Measurements from ENCODE around the gene TAF6L.
"Not testable (repeated sequence)": the region's sequence is repeated elsewhere in the genome, so short reads cannot be mapped to it uniquely, and the experiment has no call there.

Gene TAF6L, protein sequence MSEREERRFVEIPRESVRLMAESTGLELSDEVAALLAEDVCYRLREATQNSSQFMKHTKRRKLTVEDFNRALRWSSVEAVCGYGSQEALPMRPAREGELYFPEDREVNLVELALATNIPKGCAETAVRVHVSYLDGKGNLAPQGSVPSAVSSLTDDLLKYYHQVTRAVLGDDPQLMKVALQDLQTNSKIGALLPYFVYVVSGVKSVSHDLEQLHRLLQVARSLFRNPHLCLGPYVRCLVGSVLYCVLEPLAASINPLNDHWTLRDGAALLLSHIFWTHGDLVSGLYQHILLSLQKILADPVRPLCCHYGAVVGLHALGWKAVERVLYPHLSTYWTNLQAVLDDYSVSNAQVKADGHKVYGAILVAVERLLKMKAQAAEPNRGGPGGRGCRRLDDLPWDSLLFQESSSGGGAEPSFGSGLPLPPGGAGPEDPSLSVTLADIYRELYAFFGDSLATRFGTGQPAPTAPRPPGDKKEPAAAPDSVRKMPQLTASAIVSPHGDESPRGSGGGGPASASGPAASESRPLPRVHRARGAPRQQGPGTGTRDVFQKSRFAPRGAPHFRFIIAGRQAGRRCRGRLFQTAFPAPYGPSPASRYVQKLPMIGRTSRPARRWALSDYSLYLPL

GRCh38 chr11:62771144-62772021 lies at the start of gene TAF6L:
TSS of gene TAF6L (plus strand) at chr11:62771396. CDS start at chr11:62775784, 4,388 bp downstream.
- peak; percentile 90 for DNase-seq

- peak; percentile 31 for DNase-seq
Observed at GRCh38 chr11:62721994-62722393, 49.2 kb upstream of the TAF6L start.

DNA sequence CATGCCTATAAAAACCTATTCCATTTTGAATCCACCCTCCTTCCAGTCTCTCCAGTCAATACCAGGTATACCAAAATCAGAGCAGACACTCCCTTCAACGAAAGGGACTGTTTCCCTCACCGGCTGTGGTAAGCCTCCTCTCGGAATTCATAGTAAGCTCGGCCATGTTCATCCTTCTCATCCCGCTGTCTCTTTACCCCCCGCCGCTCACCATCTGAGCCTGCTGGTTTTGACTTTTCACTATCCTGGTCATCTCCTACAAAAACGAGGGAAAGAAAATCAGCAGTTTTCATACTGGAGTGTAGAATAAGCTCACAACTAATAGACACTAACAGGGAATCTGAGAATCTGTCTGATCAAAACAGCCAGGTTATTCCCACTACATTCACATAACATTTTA lies 47.0 kb upstream of the TAF6L start:
- DNase-seq, result no peak

DNA sequence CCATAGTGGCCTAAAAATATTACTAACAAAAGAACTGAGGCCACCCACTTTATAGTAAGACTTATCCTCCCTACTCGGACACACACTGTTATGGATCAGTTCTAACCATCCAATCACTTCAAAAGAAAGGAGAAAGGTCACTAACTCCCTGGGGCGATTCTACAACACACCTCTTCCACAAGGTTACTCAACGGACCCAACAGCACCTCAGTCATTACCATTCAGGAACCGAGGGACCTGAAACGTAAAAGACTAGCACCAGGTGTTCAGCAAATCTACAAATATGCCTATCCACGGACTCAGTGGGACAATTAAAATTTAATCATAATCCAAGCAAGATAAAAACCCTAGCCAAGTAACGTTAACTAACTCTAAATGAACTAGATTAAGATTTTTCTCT lies 45.5 kb upstream of the TAF6L start:
- peak; percentile 24 for DNase-seq

DNA sequence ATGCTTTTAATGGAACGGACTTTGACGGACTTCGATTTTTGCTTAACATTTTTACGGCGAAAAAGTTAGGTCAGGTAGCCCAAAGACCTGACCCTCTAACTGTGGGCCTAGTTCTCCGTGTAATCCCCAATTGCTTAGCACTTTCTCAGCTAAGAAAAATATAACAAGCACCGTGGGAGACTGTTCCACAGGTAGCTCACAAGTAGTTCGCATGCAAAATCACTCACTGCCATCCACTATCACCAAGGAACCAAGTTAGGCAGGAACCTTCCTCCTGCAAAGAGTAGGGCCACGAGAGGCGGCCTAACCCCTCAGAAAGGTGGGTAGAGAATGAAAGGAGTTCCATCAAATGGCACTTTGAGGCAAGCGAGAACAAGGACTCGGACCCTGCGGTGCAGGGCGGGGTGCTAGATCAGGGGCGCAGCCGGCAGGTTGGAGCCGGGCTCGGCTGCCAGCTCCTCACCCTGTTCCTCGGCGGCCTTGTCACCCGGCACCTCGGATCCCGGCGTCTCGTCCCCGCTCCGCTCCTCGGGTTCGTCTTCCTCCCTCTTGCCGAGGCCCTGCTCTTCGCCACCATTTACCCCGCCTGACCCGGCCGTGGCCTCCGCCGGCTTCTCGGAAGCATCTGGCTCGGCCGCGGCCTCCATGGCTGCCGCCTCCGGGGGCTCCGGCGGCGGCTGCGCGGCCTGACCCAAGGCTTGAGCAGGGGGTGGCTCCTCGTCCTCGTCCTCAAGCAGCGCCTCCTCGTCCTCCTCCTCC lies 44.9 kb upstream of the TAF6L start:
- no peak for DNase-seq

GRCh38 chr11:62726915-62727164 lies 44.4 kb upstream of the TAF6L start:
- no peak for DNase-seq

DNA sequence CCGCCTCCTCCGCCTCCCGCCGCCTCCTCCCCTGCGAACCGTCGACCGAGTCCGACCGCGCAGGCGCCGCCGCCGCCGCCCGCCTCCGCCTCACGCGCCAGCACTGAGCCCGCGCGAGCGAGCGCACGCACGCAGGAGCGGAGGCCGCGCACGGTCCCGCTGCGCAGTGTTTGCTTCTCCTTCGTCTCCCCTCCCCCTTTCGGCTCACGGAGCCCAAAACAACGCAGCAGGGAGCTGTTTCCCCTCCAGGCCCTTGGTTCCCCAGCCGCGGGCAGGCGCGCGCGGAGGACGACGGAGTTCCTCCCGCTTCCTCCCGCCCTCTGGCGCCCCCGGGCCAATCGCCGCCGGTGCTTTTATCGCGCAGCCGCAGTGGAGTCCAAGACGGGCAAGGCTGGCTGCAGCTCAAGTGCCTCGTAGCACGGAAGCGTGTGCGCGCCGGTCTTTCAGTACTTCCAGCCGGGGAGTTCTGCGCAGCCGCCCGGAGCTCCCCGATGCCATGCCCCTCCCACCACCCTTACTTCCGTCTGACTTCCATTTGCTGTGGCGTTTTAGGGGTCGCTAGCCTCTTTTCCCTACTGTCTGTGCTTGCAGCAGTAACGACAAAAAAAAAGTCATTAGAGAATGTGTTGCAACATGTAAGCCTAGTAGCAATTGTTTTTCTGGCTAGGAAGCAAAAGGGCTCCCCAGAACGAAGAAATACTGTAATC lies 43.9 kb upstream of the TAF6L start, which contains the start of gene HNRNPUL2:
TSS of gene HNRNPUL2 (minus strand) at position 293 of the 707 bp plus-strand sequence. CDS start 301 bp downstream, outside the sequence.
- peak; percentile 95 for DNase-seq

DNA sequence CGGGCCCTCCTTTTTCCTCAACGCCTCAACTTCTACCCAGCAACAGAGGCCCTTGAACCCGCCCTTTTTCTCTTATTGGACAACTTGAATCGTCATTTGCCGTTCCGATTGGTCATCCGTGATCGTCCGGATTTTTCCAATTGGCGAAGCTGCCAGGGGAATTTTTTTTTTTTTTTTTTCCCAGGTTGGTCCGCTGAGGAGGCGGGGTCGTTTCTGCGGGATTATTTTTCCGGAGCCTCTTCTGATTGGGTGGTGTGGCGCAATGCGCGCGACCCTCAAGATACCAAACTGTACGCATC lies 43.4 kb upstream of the TAF6L start:
- DNase-seq, result peak; percentile 92

DNA sequence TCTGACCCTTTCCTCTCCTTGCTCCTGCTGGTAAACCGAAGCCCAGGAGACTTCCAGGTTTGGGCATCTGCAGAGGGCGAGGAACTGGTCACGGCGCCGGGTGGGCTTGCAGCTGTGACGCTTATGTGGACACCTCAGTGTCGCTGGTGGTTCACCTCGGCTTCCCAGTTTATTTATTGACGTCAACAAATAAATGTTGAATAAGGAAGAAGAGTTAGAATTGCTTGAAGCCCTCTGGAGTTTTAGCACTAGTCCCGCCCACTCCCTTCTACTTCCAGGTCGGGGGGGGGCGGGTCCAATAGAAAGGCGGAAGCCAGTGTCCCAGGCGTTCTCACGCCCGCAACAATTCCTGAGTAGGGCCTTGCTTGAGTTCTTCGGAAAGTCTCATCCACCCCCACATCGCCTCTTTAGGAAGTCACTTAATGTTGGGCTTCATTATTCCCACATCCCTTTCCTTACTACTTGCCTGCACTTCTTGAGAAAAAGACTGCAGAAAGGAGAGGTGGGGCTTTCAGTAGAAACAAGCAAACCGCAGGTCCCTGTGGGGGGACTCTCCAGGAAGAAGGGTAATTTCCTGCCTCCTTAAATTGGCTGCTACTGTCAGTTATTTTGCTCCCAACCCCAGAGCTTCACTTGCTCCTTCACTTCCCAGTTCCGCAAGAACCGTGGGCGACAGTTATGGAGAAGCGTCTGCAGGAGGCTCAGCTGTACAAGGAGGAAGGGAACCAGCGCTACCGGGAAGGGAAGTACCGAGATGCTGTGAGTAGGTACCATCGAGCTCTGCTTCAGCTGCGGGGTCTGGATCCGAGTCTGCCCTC lies 42.8 kb upstream of the TAF6L start, which contains the start of gene TTC9C:
TSS of gene TTC9C (plus strand) at position 316 of the 818 bp plus-strand sequence. CDS start at position 679, 363 bp downstream.
- DNase-seq, result peak; percentile 83

- not testable (repeated sequence) for DNase-seq
Observed at GRCh38 chr11:62730076-62730475, 41.1 kb upstream of the TAF6L start.

DNA sequence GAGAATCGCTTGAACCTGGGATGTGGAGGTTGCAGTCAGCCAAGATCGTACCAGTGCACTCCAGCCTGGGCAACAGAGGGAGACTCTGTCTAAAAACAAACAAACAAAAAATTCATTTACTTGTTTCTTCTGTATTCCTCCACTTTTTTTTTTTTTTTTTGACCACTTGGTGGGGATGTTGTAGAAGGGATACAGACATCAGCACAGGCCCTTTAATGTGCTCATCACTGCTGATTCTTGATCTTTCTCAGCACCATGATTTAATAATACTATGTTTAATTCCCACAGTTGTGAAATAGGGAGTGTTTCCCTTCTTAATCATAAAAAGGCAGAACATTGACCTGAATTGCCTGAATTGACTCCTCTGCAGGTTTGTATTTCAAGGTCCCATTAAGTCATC lies 38.4 kb upstream of the TAF6L start:
- no peak for DNase-seq

DNA sequence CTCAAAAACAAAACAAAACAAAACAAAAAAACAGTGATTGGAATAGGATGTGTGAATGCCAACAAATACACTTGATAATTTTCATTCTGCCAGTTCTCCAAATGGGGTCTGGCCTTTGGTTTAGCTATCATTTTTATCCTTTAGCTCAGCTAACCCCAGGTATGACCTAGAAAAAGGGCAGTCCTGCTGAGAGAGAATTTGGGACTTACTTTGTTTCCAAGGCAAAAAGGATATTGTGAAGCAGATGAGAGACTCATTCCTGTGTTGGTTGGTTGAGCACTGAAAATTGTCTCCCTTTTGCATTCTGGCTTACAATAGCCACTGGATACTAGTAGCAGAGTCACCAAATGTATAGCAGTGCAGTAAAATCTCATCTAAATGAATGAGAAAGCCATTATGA lies 34.0 kb upstream of the TAF6L start:
- no peak for DNase-seq

- DNase-seq, result no peak
Observed at GRCh38 chr11:62747475-62748160, 23.6 kb upstream of the TAF6L start.

DNA sequence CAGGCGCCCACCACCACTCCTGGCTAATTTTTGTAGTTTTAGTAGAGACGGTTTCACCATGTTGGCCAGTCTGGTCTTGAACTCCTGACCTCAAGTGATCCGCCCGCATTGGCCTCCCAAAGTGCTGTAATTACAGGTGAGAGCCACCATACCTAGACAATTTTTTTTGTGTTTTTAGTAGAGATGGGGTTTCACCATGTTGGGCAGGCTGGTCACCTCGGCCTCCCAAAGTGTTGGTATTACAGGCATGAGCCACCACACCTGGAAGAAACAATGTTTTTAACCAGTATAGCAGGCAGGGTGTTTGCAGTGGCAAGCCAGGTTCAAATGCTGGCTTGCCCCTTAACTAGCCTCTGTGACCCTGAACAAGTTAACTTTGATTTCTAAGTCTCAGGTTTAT lies 21.3 kb upstream of the TAF6L start:
- DNase-seq, result not testable (repeated sequence)

GRCh38 chr11:62752177-62752785 lies 18.9 kb upstream of the TAF6L start:
- no peak for DNase-seq

DNA sequence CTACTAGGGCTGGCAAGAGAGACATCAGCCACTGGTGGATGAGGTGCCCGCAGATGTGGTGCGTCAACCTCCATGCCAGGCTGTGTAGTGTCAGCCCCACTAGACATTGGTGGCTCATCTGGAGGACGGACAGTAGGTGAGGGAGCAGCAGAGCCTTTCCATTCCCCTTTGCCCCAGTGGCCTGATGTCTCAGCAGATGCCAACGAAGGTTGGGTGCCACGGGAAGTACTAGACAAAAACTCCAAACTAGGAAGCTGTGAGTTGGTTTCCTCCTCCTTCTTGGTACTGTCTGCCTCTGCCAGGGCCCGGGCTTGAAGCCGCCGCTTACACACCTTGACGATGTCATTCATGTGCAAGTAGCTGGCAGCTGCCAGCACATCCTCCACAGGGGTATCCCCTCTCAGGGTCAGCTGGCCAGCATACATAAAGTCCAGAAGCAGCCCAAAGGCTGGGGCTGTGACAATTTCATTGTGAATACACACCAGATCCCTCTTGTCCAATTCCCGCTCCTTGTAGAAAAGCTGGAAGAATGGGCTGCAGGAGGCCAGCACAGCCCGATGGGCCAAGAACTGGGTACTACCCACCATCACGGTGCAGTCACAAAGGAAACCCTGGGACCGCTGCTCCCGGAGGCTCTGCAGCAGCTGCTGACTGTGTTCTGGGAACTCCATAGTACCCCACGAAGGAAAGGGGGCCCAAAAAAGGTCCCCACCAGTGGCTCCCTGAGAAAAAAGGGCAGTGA lies 18.0 kb upstream of the TAF6L start:
- DNase-seq, result no peak

DNA sequence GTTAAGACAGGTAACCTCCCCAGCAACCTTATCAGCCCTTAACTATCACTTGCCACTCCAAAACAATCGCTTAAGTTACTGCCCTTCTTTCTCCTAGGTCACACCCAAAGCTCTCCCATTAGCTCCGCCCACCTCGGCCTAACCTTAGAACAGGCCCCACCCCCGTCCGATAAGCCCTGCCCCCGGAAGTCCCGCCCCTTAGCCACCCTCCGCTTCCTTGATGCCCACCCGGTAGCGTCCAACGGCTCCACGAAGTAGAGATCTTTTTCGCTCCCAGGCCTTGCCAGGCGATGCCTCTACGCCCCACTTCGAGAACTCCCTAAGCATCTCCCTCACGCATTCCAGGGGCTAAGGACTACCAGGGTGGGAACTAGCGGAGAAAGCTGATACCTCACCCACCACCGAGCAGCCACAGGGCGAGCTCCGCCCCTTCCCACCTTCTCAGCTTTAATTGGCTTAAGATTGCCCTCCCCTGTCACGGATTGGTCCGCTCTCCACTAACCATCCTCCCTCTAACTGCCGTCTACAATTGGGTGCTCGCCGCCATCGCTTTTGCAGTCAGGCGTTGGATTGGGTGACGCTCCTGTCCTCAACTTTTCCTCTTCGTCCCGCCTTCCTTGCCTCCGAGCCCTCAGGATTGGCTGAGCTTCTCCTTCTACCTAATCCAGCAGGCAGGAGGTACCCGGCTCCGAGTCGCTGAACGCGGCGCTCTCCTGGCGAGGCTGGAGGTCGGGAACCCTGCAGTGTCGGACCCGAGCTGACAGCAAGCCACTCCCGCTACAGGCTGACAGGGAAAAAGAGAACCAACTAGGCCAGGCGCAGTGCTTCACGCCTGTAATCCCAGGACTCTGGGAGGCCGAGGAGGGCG lies 17.2 kb upstream of the TAF6L start, which contains the start of gene ZBTB3:
TSS of gene ZBTB3 (minus strand) at position 425 of the 868 bp plus-strand sequence. CDS start 496 bp downstream, outside the sequence.
- DNase-seq, result peak; percentile 99

DNA sequence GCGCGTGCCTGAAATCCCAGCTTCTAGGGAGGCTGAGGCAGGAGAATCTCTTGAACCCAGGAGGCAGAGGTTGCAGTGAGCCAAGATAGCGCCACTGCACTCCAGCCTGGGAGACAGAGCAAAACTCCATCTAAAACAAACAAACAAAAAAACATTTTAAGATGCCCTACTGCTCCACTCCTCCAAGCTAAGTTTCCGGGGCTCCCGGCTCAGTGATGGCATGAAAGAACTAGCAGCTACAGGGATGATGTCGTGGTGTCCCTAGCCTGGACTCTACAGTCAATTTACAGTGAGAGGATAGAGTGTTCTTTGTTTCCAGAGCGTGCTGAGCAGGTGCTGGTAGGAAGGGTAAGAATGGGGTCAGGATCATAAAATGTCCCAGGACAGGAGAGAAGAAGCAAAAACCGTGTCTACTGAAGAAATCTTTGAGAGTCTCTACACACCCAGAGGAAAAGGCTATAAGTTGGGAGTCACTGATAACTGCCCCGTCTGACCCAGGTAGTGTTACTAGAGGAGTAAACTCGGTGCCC lies 16.0 kb upstream of the TAF6L start:
- no peak for DNase-seq

All from kidney glomerular epithelial cell (primary cell).